Muscle layer of colon (tissue), 2 donors: ENCODE data around the gene DNAAF8.

Experiments
- H3K27ac ChIP-seq: one replicate; pipeline ENCODE4 v1.7.0; 2013; ENCODE audit warnings: low read depth, mild to moderate bottlenecking, low read length, moderate library complexity
- H3K27me3 ChIP-seq, 2 donors: one replicate each; pipeline ENCODE4 v1.7.0; 2013; ENCODE audit warnings: low read length in 2 of 2, mild to moderate bottlenecking in 2 of 2; ENCODE audit not compliant: insufficient read depth in 2 of 2, control insufficient read depth in 1 of 2
- H3K36me3 ChIP-seq: one replicate; pipeline ENCODE4 v1.7.0; 2013; ENCODE audit warnings: mild to moderate bottlenecking, low read length; ENCODE audit not compliant: insufficient read depth
- H3K4me1 ChIP-seq: one replicate; pipeline ENCODE4 v1.7.0; 2013; ENCODE audit warnings: mild to moderate bottlenecking, low read length; ENCODE audit not compliant: insufficient read depth
- H3K4me3 ChIP-seq, 2 donors: one replicate each; pipeline ENCODE4 v1.7.0; 2013; ENCODE audit warnings: low read length in 2 of 2, low read depth in 1 of 2, mild to moderate bottlenecking in 1 of 2, moderate library complexity in 1 of 2
- H3K9ac ChIP-seq: one replicate; pipeline ENCODE4 v1.7.0; 2013; ENCODE audit warnings: low read length
- H3K9me3 ChIP-seq: one replicate; pipeline ENCODE4 v1.7.0; 2013; ENCODE audit warnings: mild to moderate bottlenecking, low read length
- donor health status: abdominal sarcoma.
- donor health status: Adenocarcinoma of cecum.

DNAAF8 gene

GRCh38 chr16:4765511-4766474, 31.5 kb downstream of the DNAAF8 start:
- peak overlapping the region; percentile 68 to 78 for H3K4me3 ChIP-seq
- peaks cover 29% of the 10 kb centered on the region for H3K4me1 ChIP-seq
- no peaks in the 10 kb centered on the region for H3K27me3 ChIP-seq
- peak overlapping the region; percentile 58 for H3K9ac ChIP-seq
- H3K27ac ChIP-seq: no peak overlapping the region
- no peaks in the 10 kb centered on the region for H3K9me3 ChIP-seq
- peaks cover 31% of the 10 kb centered on the region for H3K36me3 ChIP-seq

- no peaks in the 10 kb centered on the region for H3K27me3 ChIP-seq
- peaks cover 22% of the 10 kb centered on the region for H3K36me3 ChIP-seq
- peak within 1 kb of the TSS; percentile 92 for H3K27ac ChIP-seq
- H3K4me1 ChIP-seq: peaks cover 29% of the 10 kb centered on the region
- no peaks in the 10 kb centered on the region for H3K9me3 ChIP-seq
- H3K4me3 ChIP-seq: peak within 1 kb of the TSS; percentile 74 to 78
- H3K9ac ChIP-seq: peak within 1 kb of the TSS; percentile 58
Measured at GRCh38 chr16:4766875-4767628, 32.7 kb downstream of the DNAAF8 start, which contains the start of gene ZNF500. TSS of gene ZNF500 (minus strand) at chr16:4767162. CDS start at chr16:4765978, 1,184 bp downstream.

- Histone ChIP-seq H3K27me3 (no peaks in the 10 kb centered on the region), H3K9ac (peak overlapping the region; percentile 69), H3K9me3 (no peaks in the 10 kb centered on the region), H3K4me1 (peaks cover 29% of the 10 kb centered on the region), H3K36me3 (peaks cover 17% of the 10 kb centered on the region), H3K27ac (peak overlapping the region; percentile 92), H3K4me3 (peak overlapping the region; percentile 24 to 74)
Measured at GRCh38 chr16:4767872-4768548, 33.7 kb downstream of the DNAAF8 start.

GRCh38 chr16:4768549-4769305, 34.4 kb downstream of the DNAAF8 start:
- peak overlapping the region; percentile 92 for H3K27ac ChIP-seq
- H3K9me3 ChIP-seq: no peaks in the 10 kb centered on the region
- H3K4me1 ChIP-seq: peaks cover 29% of the 10 kb centered on the region
- H3K27me3 ChIP-seq: no peaks in the 10 kb centered on the region
- peak overlapping the region; percentile 69 for H3K9ac ChIP-seq
- H3K36me3 ChIP-seq: peaks cover 10% of the 10 kb centered on the region
- H3K4me3 ChIP-seq: peak overlapping the region; percentile 61 to 74

GRCh38 chr16:4769306-4769638, 34.9 kb downstream of the DNAAF8 start:
- Histone ChIP-seq H3K27ac (peak overlapping the region; percentile 77), H3K9ac (no peak overlapping the region)

GRCh38 chr16:4771646-4772045, 37.3 kb downstream of the DNAAF8 start:
- Histone ChIP-seq H3K9ac (no peak overlapping the region), H3K9me3 (no peaks in the 10 kb centered on the region), H3K4me1 (peaks cover 12% of the 10 kb centered on the region), H3K27me3 (no peaks in the 10 kb centered on the region), H3K4me3 (no peak overlapping the region), H3K36me3 (no peaks in the 10 kb centered on the region), H3K27ac (no peak overlapping the region)

More at GRCh38 chr16:4769306-4769638, 34.9 kb downstream of the DNAAF8 start:
- peak overlapping the region; percentile 61 to 74 for H3K4me3 ChIP-seq
- no peaks in the 10 kb centered on the region for H3K27me3 ChIP-seq
- H3K4me1 ChIP-seq: peaks cover 29% of the 10 kb centered on the region
- H3K36me3 ChIP-seq: peaks cover 5% of the 10 kb centered on the region
- H3K9me3 ChIP-seq: no peaks in the 10 kb centered on the region

- H3K9me3 ChIP-seq: no peaks in the 10 kb centered on the region
- H3K9ac ChIP-seq: no peak overlapping the region
- no peaks in the 10 kb centered on the region for H3K27me3 ChIP-seq
- H3K4me3 ChIP-seq: no peak overlapping the region
- no peak overlapping the region for H3K27ac ChIP-seq
- peaks cover 12% of the 10 kb centered on the region for H3K4me1 ChIP-seq
- no peaks in the 10 kb centered on the region for H3K36me3 ChIP-seq
Measured at GRCh38 chr16:4772351-4772750, 38.0 kb downstream of the DNAAF8 start.

- H3K4me3 ChIP-seq: no peak overlapping the region
- H3K9me3 ChIP-seq: no peaks in the 10 kb centered on the region
- no peaks in the 10 kb centered on the region for H3K36me3 ChIP-seq
- no peaks in the 10 kb centered on the region for H3K27me3 ChIP-seq
- H3K9ac ChIP-seq: no peak overlapping the region
- H3K27ac ChIP-seq: no peak overlapping the region
- H3K4me1 ChIP-seq: no peaks in the 10 kb centered on the region
Measured at GRCh38 chr16:4775005-4775404, 40.7 kb downstream of the DNAAF8 start.

GRCh38 chr16:4776141-4776705, 41.9 kb downstream of the DNAAF8 start:
- Histone ChIP-seq H3K36me3 (no peaks in the 10 kb centered on the region), H3K27me3 (no peaks in the 10 kb centered on the region), H3K4me3 (no peak overlapping the region), H3K9me3 (no peaks in the 10 kb centered on the region), H3K27ac (no peak overlapping the region), H3K4me1 (no peaks in the 10 kb centered on the region), H3K9ac (no peak overlapping the region)

GRCh38 chr16:4777339-4778049, 43.2 kb downstream of the DNAAF8 start:
- no peak overlapping the region for H3K27ac ChIP-seq
- no peaks in the 10 kb centered on the region for H3K9me3 ChIP-seq
- H3K4me1 ChIP-seq: no peaks in the 10 kb centered on the region
- H3K4me3 ChIP-seq: no peak overlapping the region
- no peaks in the 10 kb centered on the region for H3K36me3 ChIP-seq
- H3K9ac ChIP-seq: no peak overlapping the region
- no peaks in the 10 kb centered on the region for H3K27me3 ChIP-seq
